HCT116 (cell line): ENCODE data around the gene TCEA2.

Experiments
- ATF3 ChIP-seq: IDR thresholded peaks from 2 replicates; pipeline ENCODE4 v1.6.1; 2012
- CBX3 ChIP-seq: IDR thresholded peaks from 2 replicates; pipeline ENCODE4 v1.6.1; 2012; ENCODE audit warnings: low read depth
- CEBPB ChIP-seq: IDR thresholded peaks from 2 replicates; pipeline ENCODE4 v1.6.1; 2012; ENCODE audit warnings: low read depth
- CTCF ChIP-seq, 3 experiments: fragments of 200-600 bp in 1 of 3; sonication (generic) in 1 of 3; IDR thresholded peaks in 2 of 3; conservative IDR thresholded peaks in 1 of 3; 2 replicates each; pipeline ENCODE4 v1.5.1; 2012 to 2017; ENCODE audit warnings: low read depth in 2 of 3, low read length in 2 of 3, antibody characterized with exemption in 1 of 3, borderline replicate concordance in 1 of 3, control low read depth in 1 of 3, mild to moderate bottlenecking in 1 of 3, mixed read lengths in 1 of 3, mixed run types in 1 of 3, moderate library complexity in 1 of 3; ENCODE audit not compliant: insufficient read depth in 1 of 3
- EGR1 ChIP-seq: IDR thresholded peaks from 2 replicates; pipeline ENCODE4 v1.6.1; 2012; ENCODE audit warnings: low read depth
- ELF1 ChIP-seq: IDR thresholded peaks from 2 replicates; pipeline ENCODE4 v1.6.1; 2012; ENCODE audit warnings: low read depth, borderline replicate concordance
- EZH2 ChIP-seq: fragments of 200-600 bp; sonication (generic); IDR thresholded peaks from 2 replicates; pipeline ENCODE4 v1.6.1; 2017; ENCODE audit warnings: antibody characterized with exemption, mixed run types
- EZH2phosphoT487 ChIP-seq: fragments of 200-600 bp; IDR thresholded peaks from 2 replicates; pipeline ENCODE4 v1.6.1; 2018; ENCODE audit warnings: antibody characterized with exemption, borderline replicate concordance
- FOSL1 ChIP-seq: IDR thresholded peaks from 2 replicates; pipeline ENCODE4 v1.6.1; 2012; ENCODE audit warnings: low read depth
- MAX ChIP-seq: IDR thresholded peaks from 2 replicates; pipeline ENCODE4 v1.6.1; 2012
- POLR2A ChIP-seq: IDR thresholded peaks from 2 replicates; pipeline ENCODE4 v1.7.0; 2011; ENCODE audit warnings: borderline replicate concordance; ENCODE audit not compliant: insufficient read depth, insufficient read length; ENCODE audit errors: extremely low read depth
- POLR2AphosphoS5 ChIP-seq: IDR thresholded peaks from 2 replicates; pipeline ENCODE4 v1.6.1; 2011; ENCODE audit warnings: mild to moderate bottlenecking, low read depth, low read length, moderate library complexity
- REST ChIP-seq: IDR thresholded peaks from 2 replicates; pipeline ENCODE4 v1.6.1; 2012; ENCODE audit warnings: low read depth
- ZFX ChIP-seq: fragments of 450-650 bp; IDR thresholded peaks from 2 replicates; pipeline ENCODE4 v1.6.1; 2017

GRCh38 chr20:64067733-64068307, 4.8 kb downstream of the TCEA2 start:
- TF ChIP-seq CTCF (IDR thresholded peaks at IDR 0.05 in 2 of 3, conservative IDR thresholded peaks at IDR 0.05 in 1 of 3; ENCODE audit: borderline replicate concordance in 1 of 3, insufficient read depth in 1 of 3, low read depth in 2 of 3, low read length in 2 of 3) (no peak), EGR1 (no peak), POLR2AphosphoS5 (no peak), CEBPB (no peak), REST (no peak), ATF3 (no peak), ZFX (no peak), CBX3 (no peak), EZH2 (no peak), ELF1 (no peak), POLR2A (no peak), MAX (no peak), FOSL1 (no peak), EZH2phosphoT487 (no peak)
